Loucy (cell line): ENCODE results near the gene PEA15.

Experiments
- H2AFZ ChIP-seq: fragments of 200-600 bp; sonication (generic); 2 replicates; pipeline ENCODE4 v1.6.0; 2016; ENCODE audit warnings: antibody characterized with exemption, mild to moderate bottlenecking, low read length, moderate library complexity
- H3F3A ChIP-seq: fragments of 200-600 bp; 2 replicates; pipeline ENCODE4 v1.6.0; 2016; ENCODE audit warnings: antibody characterized with exemption, low read depth, mild to moderate bottlenecking
- H3K27me3 ChIP-seq: fragments of 200-600 bp; sonication (generic); 2 replicates; pipeline ENCODE4 v1.6.1; 2014; ENCODE audit warnings: low read length, mild to moderate bottlenecking; ENCODE audit not compliant: insufficient read depth, poor library complexity, severe bottlenecking
- H3K36me3 ChIP-seq: fragments of 200-600 bp; sonication (generic); 2 replicates; pipeline ENCODE4 v1.6.1; 2016; ENCODE audit warnings: low read length; ENCODE audit not compliant: insufficient read depth
- H3K4me1 ChIP-seq: fragments of 200-600 bp; sonication (generic); 2 replicates; pipeline ENCODE4 v1.5.1; 2014; ENCODE audit warnings: low read length, mild to moderate bottlenecking; ENCODE audit not compliant: insufficient read depth, poor library complexity, severe bottlenecking
- H3K4me2 ChIP-seq: fragments of 200-600 bp; sonication (generic); 2 replicates; pipeline ENCODE4 v1.6.0; 2014; ENCODE audit warnings: antibody characterized with exemption, low read length, low read depth, mild to moderate bottlenecking; ENCODE audit not compliant: poor library complexity, severe bottlenecking
- H3K4me3 ChIP-seq: fragments of 200-600 bp; sonication (generic); 2 replicates; pipeline ENCODE4 v1.5.1; 2014; ENCODE audit warnings: low read length, mild to moderate bottlenecking, mixed read lengths; ENCODE audit not compliant: poor library complexity, severe bottlenecking
- H3K79me2 ChIP-seq: fragments of 200-600 bp; sonication (generic); 2 replicates; pipeline ENCODE4 v1.6.1; 2014; ENCODE audit warnings: low read length; ENCODE audit not compliant: insufficient read depth
- H3K9ac ChIP-seq: fragments of 200-600 bp; sonication (generic); 2 replicates; pipeline ENCODE4 v1.6.0; 2014; ENCODE audit warnings: mild to moderate bottlenecking, low read depth, low read length, moderate library complexity; ENCODE audit not compliant: poor library complexity, severe bottlenecking
- H3K9me2 ChIP-seq: fragments of 200-600 bp; sonication (generic); replicated peaks from 2 replicates; pipeline ENCODE4 v1.6.1; 2016; ENCODE audit warnings: low read depth, low read length, mixed read lengths
- H3K9me3 ChIP-seq: fragments of 200-600 bp; sonication (generic); 2 replicates; pipeline ENCODE4 v1.6.1; 2014; ENCODE audit warnings: mild to moderate bottlenecking, antibody characterized with exemption, low read length, low read depth; ENCODE audit not compliant: insufficient read depth
- H4K20me1 ChIP-seq: fragments of 200-600 bp; sonication (generic); 2 replicates; pipeline ENCODE4 v1.6.0; 2014; ENCODE audit warnings: antibody characterized with exemption, low read length, mild to moderate bottlenecking; ENCODE audit not compliant: insufficient read depth, poor library complexity, severe bottlenecking
- EZH2phosphoT487 ChIP-seq: fragments of 200-600 bp; IDR thresholded peaks from 2 replicates; pipeline ENCODE4 v1.6.1; 2018; ENCODE audit warnings: antibody characterized with exemption, mild to moderate bottlenecking, moderate library complexity, borderline replicate concordance
- TF ChIP-seq, protein P1 (sequence below): fragments of 200-600 bp; sonication (generic); conservative IDR thresholded peaks from 2 replicates; pipeline ENCODE4 v1.5.1; 2014; ENCODE audit warnings: mild to moderate bottlenecking, antibody characterized with exemption, low read length

PEA15 gene

DNA sequence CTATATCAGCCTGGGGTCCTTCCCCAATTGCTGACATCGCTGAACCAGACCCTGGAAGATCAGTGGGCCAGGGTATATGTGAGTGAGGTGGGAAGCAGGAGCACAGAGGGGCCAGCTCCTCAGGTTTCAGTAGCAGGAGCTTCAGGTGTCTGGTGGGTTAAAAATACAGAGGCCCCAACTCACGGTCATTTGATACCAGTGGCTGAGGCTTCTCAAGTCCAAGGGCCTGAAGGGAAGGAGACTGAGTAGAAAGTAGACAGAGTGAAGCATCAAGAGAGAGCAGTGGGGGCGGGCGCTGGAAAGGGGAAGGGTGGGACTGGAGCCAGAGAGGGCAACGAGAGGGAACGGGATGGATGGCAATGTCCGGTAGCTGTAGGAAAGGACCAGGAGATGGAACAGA is 16.8 kb upstream of the PEA15 start:
- Histone ChIP-seq H2AFZ (no peak overlapping the region), H3K27me3 (no peaks in the 10 kb centered on the region), H3F3A (no peaks in the 10 kb centered on the region), H3K36me3 (no peaks in the 10 kb centered on the region), H3K9ac (no peak overlapping the region), H3K4me1 (no peaks in the 10 kb centered on the region), H3K4me3 (no peak overlapping the region), H3K79me2 (no peaks in the 10 kb centered on the region), H3K9me2 (no peaks in the 10 kb centered on the region), H4K20me1 (no peaks in the 10 kb centered on the region), H3K4me2 (no peak overlapping the region), H3K9me3 (no peaks in the 10 kb centered on the region)
- TF ChIP-seq, protein P1, sequence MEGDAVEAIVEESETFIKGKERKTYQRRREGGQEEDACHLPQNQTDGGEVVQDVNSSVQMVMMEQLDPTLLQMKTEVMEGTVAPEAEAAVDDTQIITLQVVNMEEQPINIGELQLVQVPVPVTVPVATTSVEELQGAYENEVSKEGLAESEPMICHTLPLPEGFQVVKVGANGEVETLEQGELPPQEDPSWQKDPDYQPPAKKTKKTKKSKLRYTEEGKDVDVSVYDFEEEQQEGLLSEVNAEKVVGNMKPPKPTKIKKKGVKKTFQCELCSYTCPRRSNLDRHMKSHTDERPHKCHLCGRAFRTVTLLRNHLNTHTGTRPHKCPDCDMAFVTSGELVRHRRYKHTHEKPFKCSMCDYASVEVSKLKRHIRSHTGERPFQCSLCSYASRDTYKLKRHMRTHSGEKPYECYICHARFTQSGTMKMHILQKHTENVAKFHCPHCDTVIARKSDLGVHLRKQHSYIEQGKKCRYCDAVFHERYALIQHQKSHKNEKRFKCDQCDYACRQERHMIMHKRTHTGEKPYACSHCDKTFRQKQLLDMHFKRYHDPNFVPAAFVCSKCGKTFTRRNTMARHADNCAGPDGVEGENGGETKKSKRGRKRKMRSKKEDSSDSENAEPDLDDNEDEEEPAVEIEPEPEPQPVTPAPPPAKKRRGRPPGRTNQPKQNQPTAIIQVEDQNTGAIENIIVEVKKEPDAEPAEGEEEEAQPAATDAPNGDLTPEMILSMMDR, result no peak
- no peak for TF ChIP-seq EZH2phosphoT487

- Histone ChIP-seq H2AFZ (no peak within 1 kb of the TSS), H3K4me1 (no peaks in the 10 kb centered on the region), H3K27me3 (no peaks in the 10 kb centered on the region), H3K9ac (no peak within 1 kb of the TSS), H3K4me3 (no peak within 1 kb of the TSS), H3K9me3 (no peaks in the 10 kb centered on the region), H3K9me2 (no peaks in the 10 kb centered on the region), H3K36me3 (no peaks in the 10 kb centered on the region), H3K79me2 (no peaks in the 10 kb centered on the region), H4K20me1 (no peaks in the 10 kb centered on the region), H3F3A (no peaks in the 10 kb centered on the region), H3K4me2 (no peak within 1 kb of the TSS)
- TF ChIP-seq EZH2phosphoT487, result no peak
- TF ChIP-seq, protein P1, result no peak
Measured at GRCh38 chr1:160189649-160190625, 15.2 kb upstream of the PEA15 start, which contains the start of gene CASQ1. Gene CASQ1 (plus strand): TSS chr1:160190575. CDS start chr1:160190752, 177 bp downstream.

GRCh38 chr1:160191756-160192155 is 13.4 kb upstream of the PEA15 start:
- TF ChIP-seq EZH2phosphoT487, result no peak
- TF ChIP-seq, protein P1, result no peak
- Histone ChIP-seq H3K4me2 (no peak overlapping the region), H3K9me3 (no peaks in the 10 kb centered on the region)

More at GRCh38 chr1:160191756-160192155, 13.4 kb upstream of the PEA15 start:
- Histone ChIP-seq H3K9ac (no peak overlapping the region), H3K79me2 (no peaks in the 10 kb centered on the region), H3F3A (no peaks in the 10 kb centered on the region), H3K27me3 (no peaks in the 10 kb centered on the region), H3K4me1 (no peaks in the 10 kb centered on the region), H3K9me2 (no peaks in the 10 kb centered on the region), H3K36me3 (no peaks in the 10 kb centered on the region), H3K4me3 (no peak overlapping the region), H2AFZ (no peak overlapping the region), H4K20me1 (no peaks in the 10 kb centered on the region)
